Upper lobe of left lung (tissue), 6 donors: ENCODE measurements around the gene GFRAL. TPM values are rescaled to one million over a fixed set of nuclear protein-coding genes. Genes with fewer than 3 reads are reported as not detected.

Experiments used
- ATAC-seq, 2 donors: fragments of 200-7000 bp; cut with Tn5 transposase; one replicate each; pipeline ENCODE4 v1.9.1; 2022; ENCODE audit warnings: mild to moderate bottlenecking in 2 of 2, moderate library complexity in 2 of 2; ENCODE audit not compliant: low FRiP score in 2 of 2
- DNase-seq, 2 donors: peaks; one replicate each; pipeline ENCODE4 v3.0.0-alpha.2; 2019 to 2020
- H3K27ac ChIP-seq, 4 donors: fragments of 200-600 bp; sonication (generic); one replicate each; pipeline ENCODE4 v1.5.1; 2016 to 2019
- H3K27me3 ChIP-seq, 4 donors: fragments of 200-600 bp; sonication (generic); one replicate each; pipeline ENCODE4 v1.5.1; 2017 to 2019
- H3K36me3 ChIP-seq, 4 donors: fragments of 200-600 bp; sonication (generic); one replicate each; pipeline ENCODE4 v1.5.1; 2016 to 2019
- H3K4me1 ChIP-seq, 4 donors: fragments of 200-600 bp; sonication (generic); one replicate each; pipeline ENCODE4 v1.5.1; 2018 to 2019
- H3K4me3 ChIP-seq, 4 donors: fragments of 200-600 bp; sonication (generic); one replicate each; pipeline ENCODE4 v1.5.1; 2017 to 2019; ENCODE audit warnings: mild to moderate bottlenecking in 2 of 4, moderate library complexity in 1 of 4
- H3K9me3 ChIP-seq, 4 donors: fragments of 200-600 bp; sonication (generic); one replicate each; pipeline ENCODE4 v1.5.1; 2018 to 2019
- CTCF ChIP-seq, 6 experiments: fragments of 450-650 bp in 4 of 6; fragments of 200-600 bp in 2 of 6; sonication (generic) in 2 of 6; IDR thresholded peaks; one replicate each; pipeline ENCODE4 v1.5.1; 2016 to 2019; ENCODE audit warnings: antibody characterized with exemption in 6 of 6
- EP300 ChIP-seq, 4 donors: sonication (generic); formaldehyde crosslinking; IDR thresholded peaks; one replicate each; pipeline ENCODE4 v1.5.1; 2017; ENCODE audit warnings: antibody characterized with exemption in 4 of 4, control low read depth in 2 of 4
- POLR2A ChIP-seq, 4 donors: fragments of 450-650 bp; IDR thresholded peaks; one replicate each; pipeline ENCODE4 v1.5.1; 2016 to 2017; ENCODE audit warnings: antibody characterized with exemption in 4 of 4, mild to moderate bottlenecking in 2 of 4
- POLR2AphosphoS5 ChIP-seq, 2 donors: sonication (generic); formaldehyde crosslinking; IDR thresholded peaks; one replicate each; pipeline ENCODE4 v1.5.1; 2017; ENCODE audit warnings: antibody characterized with exemption in 2 of 2
- WGBS, 2 donors: methylation state at CpG; one replicate each; pipeline ENCODE4 v1.1.5; 2017 to 2018; 5-methylcytosine and 5-hydroxymethylcytosine counted together
- total RNA-seq, 6 donors: library from RNA; depleted of rRNA in 4 of 6; stranded (reverse); fragments of >200 nt in 4 of 6; gene quantifications; one replicate each; pipeline versions ENCODE4 v1.1.0 to v1.2.1, GENCODE V29; 2016 to 2021
- donor health status: DM: no; HTN: no; CAD: no; lungs with moderate emphysema.
- donor health status: DM: no; HTN: yes; CAD: no; lungs with severe emphysema.

GFRAL gene
- total RNA-seq, 6 donors from 2014 or later = not detected

GRCh38 chr6:55449225-55449624, 122.0 kb downstream of the GFRAL start:
- no peak overlapping the region for H3K27ac ChIP-seq
- 55 to 60% methylated on average over 3 of the region's 3 CpGs for WGBS, 2 donors

GRCh38 chr6:55450005-55450404, 122.7 kb downstream of the GFRAL start:
- DNase-seq (no peak), ATAC-seq (peak in 1 of 2 donors; percentile 50)
- H3K9me3 ChIP-seq = no peaks in the 10 kb centered on the region
- H3K4me3 ChIP-seq = no peak overlapping the region
- 39 to 43% methylated on average over 2 of the region's 2 CpGs for WGBS, 2 donors
- H3K36me3 ChIP-seq = no peaks in the 10 kb centered on the region
- no peak for TF ChIP-seq POLR2AphosphoS5 (IDR thresholded peaks at IDR 0.05)
- H3K27me3 ChIP-seq = no peaks in the 10 kb centered on the region
- H3K4me1 ChIP-seq = no peaks in the 10 kb centered on the region
- H3K27ac ChIP-seq = no peak overlapping the region

More at GRCh38 chr6:55449225-55449624, 122.0 kb downstream of the GFRAL start:
- Histone ChIP-seq H3K4me1 (no peaks in the 10 kb centered on the region), H3K4me3 (no peak overlapping the region), H3K36me3 (no peaks in the 10 kb centered on the region), H3K27me3 (no peaks in the 10 kb centered on the region), H3K9me3 (no peaks in the 10 kb centered on the region)
- no peak for ATAC-seq
- DNase-seq = no peak
- no peak for TF ChIP-seq POLR2A (IDR thresholded peaks at IDR 0.05)
- TF ChIP-seq CTCF (IDR thresholded peaks at IDR 0.05) = no peak
- TF ChIP-seq EP300 (IDR thresholded peaks at IDR 0.05) = no peak
- no peak for TF ChIP-seq POLR2AphosphoS5 (IDR thresholded peaks at IDR 0.05)

Other genes starting within 250 kb of the GFRAL start
- gene HCRTR2, start 153.0 kb upstream of the GFRAL start, total RNA-seq = under 1 TPM in 1 of 6 donors, not detected in 5; 0.17 TPM